SKM-1 (cell line): ENCODE data around the gene ATAD2B.
"Not testable (repeated sequence)": the region's sequence is repeated elsewhere in the genome, so short reads cannot be mapped to it uniquely, and the experiment has no call there.

Source experiments
- DNase-seq: peaks from one replicate; lab custom pipeline; 2025; ENCODE audit not compliant: unreplicated experiment; lab: John Stamatoyannopoulos, UW

ATAD2B gene

DNA sequence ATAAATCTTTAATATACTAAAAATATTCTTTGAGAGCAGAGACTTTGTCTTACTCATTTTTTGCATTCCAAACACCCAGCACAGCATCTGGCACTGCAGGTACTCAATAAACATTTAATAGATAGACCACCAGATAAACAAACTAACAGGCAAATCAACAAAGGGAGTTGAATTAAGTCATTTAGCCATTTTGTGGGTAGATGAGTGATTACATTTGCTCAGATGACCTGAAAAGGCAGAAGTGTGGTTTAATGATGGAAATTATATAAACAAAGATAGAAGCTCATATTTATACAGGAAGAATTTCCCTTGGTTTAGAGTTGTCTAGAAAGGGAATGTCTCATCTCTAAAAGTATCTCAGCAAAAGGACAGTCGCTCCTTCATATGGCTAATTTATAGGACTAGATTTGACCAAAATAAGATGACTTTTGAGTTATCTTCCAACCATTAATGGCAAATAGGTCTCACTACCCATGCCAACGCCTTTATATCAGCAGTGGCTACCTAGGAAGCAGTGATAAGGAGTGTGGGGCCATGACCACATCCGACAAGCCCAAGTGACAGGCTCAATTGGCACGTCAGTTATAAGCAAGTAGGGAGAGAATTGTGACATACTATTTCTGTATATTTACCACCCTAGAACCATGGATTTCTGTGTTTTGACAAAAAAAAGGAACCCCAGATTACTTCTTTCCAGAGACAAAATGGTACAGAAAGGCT lies 173.5 kb downstream of the ATAD2B start:
- DNase-seq, result no peak

DNA sequence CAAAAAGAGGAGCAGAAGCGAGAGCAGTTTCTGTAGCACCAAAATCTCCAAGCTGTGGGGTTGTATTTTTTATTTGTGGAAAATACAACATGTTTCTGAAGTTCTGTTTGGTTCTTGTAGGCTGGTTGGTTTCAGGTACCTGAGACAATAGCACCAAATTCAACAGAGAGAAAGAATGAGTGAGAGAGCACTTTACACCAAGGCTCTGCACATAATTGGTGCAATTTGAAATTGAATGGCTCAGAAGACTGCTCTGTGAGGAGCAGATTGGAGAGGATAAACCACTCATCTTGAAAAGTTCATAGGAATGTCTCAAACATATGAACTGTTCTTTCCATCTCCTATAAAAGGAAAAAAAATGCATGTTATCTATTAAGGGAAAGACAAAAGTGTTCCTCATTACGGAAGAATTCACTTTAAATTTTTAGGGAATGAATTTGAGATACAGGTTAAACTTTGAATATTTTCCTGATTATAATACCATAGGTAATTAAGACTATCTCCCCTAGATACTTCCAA lies 175.1 kb downstream of the ATAD2B start:
- no peak for DNase-seq

DNA sequence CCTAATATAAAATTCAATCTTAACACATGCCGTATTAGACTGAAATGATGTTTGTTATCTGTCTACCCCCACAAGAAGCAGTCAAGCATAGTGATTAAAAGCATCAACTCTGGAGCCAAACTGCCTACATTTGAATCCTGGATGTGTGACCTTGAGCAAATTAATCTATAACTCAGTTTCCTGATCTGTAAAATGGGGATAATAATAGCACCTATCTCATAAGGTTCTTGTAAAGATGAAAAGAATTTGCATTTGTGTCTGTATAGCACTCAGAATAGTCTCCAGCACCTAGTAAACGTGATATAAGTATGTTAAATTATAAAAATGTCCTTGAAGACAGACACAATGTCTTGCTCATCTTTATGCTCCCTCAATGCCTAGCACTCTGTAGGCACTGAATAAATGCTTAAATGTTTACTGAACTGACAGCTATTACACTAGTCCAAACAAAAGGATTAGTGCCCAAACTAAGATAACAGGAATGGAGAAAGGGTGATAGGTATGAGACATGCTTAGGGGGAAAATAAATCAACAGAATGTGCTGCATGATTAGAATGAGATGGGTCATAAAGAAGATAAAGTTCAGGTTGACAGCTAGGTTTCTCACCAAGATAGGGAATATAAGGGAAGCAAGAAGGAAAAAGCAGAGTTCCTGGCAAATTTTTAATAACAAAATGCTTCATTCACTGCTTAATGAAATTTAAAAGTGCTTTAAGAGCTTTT lies 180.6 kb downstream of the ATAD2B start:
- DNase-seq, result no peak

DNA sequence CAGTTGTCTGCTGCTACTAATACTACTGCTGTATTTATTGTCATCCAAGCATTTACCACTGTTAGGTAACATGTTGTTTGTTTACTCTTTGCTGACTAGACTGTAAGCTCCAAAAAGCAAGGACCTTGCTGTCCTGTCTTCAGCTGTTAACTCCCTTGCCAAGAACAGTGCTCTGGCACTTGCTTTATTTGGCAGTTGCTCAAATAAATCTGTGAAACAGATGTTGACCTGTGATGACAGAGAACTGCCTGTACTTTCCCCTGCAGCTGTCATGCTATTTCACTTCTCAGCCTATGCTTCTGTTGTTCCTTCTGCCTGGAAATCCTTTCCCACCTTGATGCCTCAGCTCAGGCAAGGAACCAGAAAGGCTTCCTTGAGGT lies 181.2 kb downstream of the ATAD2B start:
- DNase-seq, result no peak

DNA sequence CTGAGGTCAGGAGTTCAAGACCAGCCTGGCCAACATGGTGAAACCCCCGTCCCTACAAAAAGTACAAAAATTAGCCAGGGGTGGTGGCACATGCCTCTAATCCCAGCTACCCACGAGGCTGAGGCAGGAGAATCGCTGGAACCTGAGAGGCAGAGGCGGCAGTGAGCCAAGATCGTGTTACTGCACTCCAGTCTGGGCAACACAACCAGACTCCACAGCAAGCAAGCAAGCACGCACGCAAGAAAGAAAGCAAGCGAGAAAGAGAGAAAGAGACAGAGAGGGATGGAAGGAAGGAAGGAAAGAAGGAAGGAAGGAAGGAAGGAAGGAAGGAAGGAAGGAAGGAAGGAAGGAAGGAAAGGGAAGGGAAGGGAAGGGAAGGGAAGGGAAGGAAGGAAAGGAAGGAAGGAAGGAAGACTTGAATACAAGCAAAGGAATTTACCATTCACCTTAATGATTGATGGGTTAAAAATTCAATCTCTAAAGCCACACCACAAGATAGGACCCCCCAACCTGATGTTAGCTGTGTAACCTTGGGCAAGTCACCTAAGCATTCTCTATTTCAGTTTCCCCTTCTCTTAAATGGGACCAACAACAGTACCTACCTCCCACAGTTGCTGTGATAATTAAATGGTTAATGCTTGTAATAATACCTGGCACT lies 181.7 kb downstream of the ATAD2B start:
- DNase-seq, result no peak

DNA sequence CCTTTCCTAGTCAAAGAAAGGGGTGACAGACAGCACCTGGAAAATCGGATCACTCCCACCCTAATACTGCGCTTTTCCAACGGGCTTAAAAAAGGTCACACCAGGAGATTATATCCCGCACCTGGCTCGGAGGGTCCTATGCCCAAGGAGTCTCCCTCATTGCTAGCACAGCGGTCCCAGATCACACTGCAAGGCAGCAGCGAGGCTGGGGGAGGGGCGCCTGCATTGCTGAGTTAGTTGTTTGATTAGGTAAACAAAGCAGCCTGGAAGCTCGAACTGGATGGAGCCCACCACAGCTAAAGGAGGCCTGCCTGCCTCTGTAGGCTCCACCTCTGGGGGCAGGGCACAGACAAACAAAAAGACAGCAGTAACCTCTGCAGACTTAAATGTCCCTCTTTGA lies 190.1 kb downstream of the ATAD2B start:
- DNase-seq, result not testable (repeated sequence)

DNA sequence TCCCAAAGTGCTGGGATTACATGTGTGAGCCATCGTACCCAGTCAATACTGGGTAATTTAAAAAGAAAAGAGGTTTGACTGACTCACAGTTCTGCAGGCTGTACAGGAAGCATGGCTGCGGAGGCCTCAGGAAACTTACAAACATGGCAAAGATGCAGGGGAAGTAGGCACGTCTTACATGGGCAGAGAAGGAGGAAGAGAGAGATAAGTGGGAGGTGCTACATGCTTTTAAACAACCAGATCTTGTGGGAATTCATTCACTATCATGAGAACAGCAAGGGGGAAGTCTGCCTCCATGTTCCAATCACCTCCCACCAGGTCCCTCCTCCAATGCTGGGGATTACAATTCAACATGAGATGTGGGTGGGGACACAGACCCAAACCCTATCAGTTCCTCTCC lies 192.5 kb downstream of the ATAD2B start:
- DNase-seq, result no peak

DNA sequence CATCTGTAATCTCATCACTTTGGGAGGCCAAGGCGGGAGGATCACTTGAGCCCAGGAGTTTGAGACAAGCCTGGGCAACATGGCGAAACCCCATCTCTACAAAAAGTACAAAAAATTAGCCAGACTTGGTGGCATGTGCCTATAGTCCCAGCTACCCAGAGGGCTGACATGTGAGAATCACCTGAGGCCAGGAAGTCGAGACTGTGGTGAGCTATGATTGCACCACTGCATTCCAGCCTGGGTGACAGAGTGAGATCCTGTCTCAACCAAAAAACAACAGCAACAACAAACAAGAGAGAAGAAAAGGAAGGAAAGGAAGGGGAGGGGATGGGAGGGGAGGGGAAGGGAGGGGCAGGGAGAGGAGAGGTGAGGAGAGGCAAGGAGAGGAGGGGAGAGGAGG lies 203.9 kb downstream of the ATAD2B start:
- not testable (repeated sequence) for DNase-seq

DNA sequence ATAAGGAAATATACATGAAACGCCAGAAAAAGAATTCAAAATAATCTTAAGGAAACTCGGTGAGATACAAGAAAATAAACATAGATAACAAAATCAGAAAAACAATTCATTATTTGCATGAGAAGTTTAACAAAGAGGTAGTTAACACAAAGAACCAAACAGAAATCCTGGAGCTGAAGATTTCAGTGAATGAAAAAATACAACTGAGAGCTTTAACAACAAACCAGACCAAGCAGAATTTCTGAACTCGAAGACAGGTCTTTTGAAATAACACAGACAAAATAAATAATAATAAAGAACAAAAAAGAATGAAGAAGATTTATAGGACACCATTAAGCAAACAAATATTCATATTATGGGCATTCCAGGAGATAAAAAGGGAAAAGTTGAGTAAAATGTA lies 204.7 kb downstream of the ATAD2B start:
- no peak for DNase-seq

DNA sequence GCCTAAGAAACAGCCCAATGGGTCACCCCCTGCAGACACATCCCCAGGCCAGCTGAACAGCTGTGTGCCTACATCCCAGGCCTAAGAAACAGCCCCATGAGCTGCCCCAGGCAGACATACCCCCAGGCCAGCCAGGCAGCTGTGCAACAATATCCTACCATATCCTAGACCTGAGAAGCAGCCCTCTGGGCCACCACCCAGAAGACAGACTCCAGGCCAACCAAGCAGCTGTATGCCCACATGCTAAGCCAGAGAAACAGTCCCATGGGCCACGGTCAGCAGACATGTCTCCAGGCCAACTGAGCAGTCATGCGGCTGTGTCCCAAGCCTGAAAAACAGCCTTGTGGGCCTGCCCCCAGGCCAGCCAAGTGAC lies 205.5 kb downstream of the ATAD2B start:
- no peak for DNase-seq

DNA sequence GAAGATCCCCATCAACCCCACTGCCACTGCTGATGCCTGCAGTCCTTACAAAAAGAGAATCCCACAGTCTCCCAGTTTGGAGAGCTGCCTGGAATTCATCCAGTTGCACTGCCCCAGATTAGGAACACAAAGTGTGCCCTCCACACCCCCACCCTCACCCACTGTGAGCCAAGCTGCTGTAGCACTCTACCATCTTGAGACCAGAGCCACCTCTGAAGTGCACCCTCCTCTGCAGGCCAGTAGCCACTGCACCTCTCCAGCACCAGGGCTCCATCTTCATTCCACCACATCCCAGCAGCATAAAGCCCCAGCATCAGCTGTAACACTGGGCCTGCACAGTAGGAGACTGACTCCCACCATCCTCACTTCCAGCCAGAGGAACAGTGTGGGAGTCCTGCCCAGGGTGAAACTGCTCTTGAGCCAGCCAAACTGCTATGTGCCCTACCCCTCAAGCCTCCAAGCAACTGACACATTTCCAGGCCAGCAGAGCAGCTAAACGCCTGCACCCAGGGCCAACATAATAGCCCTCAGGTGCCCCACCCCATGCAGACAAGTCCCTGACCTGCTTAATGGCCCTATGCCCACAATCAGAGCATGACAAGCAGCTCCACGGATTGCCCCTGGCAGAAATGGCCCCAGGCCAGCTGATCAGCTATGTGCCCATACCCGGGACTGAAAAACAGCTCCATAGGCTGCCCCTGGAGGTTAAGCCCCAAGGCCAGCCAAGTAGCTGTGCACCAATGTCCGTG lies 206.0 kb downstream of the ATAD2B start:
- DNase-seq, result no peak

DNA sequence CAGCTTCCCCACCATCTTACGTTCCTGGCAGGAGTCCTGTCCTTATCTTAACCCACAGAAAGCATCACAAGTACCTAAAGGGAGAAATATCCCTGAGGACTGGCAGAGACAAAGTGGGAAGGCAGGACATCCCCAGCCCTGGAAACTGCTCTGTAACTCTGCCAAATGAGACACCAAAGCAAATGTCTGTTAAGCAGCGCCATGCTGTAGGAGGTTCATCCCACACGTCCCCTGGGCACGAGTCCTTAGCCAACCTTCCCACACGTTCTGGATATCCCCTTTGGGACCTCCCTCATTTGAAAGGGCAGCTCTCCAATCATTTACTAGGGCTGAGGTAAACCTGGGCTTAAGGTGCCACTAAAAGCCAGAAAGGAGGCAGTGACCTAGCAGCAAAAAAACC lies 207.2 kb downstream of the ATAD2B start:
- DNase-seq, result no peak

DNA sequence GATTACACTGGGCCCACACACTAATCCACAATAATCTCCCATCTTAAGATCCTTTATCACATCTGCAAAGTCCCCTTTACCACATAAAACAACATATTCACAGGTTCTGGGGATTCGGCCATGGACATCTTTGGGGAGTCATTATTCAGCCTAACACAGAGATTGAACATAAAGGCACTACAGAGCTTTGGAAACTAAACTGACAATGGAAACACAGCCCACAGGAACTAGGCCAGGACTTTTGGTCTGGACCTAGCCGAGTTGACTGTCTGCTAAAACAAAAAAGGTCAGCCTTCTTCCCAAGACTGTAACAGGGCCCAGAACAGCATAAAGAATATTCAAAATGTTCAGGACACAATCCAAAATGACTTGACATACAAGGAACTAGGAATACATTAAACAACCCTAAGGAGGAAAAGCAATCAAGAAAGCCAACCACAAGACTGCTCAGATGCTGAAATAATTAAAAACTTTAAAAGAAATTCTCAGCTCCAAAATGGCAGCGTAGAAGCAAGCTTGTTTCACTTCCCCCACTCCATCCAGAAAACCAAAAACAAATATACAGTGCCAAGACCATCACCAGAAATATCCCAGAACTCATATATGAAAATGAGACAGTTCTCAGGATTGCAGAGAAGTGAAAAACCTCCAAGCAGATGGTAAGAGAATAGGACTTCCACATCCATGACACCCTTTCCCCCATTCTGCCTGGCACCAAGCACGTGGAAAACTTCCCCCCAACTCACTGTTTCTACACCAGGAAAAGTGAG lies 207.8 kb downstream of the ATAD2B start:
- DNase-seq, result no peak

DNA sequence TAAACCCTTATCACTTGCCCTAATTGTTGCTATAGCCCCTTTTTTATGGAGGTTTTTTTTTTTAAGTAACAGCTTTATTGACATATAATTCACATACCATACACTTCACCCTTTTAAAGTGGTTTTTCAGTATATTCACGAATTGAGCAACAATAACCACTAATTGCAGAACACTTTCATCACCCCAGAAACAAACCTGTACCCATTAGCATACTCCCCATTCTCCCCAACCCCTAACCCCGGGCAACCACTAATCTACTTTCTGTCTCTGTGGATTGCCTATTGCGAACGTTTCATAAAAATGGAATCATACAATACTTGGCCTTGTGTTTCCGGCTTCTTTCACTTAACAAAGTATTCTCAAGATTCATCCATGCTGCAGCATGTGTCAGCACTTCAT lies 213.6 kb downstream of the ATAD2B start:
- DNase-seq, result peak; percentile 46

DNA sequence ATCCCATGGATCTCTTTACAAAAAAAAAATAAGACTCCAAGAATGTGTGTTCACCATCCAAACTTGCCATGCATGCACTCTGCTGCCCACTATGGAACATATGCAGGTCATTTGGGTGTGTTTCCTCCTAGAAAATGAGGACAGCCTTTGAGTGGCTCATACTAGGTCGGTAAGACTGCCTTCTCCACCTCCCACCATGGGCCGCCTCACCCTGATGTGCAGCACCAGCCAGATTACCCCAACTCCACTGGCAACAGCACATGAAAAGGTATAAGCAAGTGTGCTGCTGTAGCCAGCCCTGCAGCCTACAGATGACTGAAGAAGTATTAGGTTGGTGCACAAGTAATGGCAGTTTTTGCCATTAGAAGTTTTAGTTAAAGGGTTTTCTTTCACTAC lies 214.2 kb downstream of the ATAD2B start:
- DNase-seq, result no peak

DNA sequence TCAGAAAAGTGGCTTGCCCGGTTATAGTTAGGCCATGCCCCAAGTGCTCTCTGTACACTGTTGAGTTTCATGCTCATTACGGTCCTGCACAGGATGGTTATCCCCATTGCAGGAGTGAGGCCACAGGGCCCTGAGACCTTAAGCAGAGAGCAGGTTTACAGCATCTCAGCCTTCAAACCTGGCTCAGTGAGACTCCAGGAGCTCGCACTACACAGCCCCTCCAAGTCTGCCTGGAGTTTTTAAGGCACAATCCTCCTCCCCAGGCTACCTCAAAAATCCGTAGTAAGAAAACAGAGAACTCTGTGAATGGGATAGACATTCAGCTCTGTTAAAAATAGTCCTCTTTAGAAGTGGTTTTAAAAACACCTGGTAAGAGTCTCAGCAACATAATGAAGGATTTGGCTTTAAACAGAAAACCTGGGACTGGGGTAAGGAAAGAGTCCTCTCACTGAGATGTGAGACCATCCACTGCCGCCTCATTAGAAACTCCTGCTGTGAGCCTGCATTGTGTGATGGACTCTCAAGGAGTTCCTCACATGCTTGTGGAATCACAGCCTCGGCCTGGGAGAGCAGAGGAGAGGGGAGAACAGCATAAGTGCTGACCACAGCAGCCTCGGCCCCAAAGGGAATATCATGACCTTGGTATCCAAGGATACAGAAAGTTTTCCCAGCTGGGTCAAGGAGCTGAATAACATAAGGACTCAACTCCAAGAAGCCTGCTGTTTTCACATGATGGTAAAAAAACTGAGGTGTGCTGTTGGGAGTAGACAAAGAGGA lies 214.8 kb downstream of the ATAD2B start:
- DNase-seq, result no peak

DNA sequence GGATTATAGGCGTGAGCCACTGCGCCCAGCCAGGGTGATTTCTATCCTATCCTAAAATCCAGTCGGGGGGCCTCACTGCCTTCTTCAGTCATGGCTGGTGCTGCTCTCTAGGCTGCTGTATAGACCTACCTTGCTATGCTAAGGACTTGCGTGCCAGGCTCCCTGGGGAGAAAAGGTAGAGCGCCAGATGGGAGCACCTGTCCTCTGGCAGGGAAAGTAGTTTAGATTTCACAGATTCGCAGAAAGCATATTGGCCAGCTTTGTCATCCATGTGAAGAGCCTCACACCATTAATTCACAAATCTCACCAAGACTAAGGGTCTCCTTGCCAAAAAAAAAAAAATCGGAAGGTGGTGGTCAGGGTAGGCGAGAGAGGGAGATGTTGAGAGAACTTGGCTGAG lies 217.6 kb downstream of the ATAD2B start:
- no peak for DNase-seq

DNA sequence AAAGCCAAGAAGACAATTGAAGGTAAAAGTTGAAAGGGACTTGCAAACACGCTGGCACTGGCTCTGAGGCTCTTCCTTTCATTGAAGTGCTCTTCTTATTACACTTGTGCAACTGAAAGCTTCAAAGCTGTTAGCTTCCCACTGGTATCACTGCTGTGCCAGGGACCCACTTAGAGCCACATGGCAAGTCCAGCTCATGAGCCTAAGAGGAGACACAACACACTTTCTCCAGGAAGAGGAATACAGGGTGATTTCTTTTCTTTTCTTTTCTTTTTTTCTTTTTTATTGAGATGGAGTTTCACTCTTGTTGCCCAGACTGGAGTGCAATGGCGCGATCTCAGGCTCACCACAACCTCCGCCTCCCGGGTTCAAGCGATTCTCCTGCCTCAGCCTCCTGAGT lies 218.2 kb downstream of the ATAD2B start:
- DNase-seq, result no peak

DNA sequence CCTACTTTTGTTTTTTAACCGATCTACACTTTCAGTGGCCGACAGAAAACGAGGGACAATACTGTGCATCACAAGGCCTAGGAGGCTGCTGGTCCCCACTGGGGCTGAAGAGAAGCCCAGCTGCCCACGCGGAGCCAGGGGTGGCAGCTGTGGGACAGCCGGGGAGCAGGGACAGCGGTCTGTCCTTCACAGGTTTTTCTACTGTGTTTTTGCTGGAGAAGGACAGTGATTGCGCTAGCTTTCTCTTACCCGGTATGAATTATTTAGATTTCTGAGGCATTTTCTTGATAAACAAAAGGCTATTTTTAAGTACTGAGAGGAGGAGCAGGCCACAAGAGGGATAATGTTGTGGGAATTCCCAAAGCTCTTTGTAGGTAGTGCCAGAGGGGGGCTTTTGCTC lies 219.8 kb downstream of the ATAD2B start:
- no peak for DNase-seq

DNA sequence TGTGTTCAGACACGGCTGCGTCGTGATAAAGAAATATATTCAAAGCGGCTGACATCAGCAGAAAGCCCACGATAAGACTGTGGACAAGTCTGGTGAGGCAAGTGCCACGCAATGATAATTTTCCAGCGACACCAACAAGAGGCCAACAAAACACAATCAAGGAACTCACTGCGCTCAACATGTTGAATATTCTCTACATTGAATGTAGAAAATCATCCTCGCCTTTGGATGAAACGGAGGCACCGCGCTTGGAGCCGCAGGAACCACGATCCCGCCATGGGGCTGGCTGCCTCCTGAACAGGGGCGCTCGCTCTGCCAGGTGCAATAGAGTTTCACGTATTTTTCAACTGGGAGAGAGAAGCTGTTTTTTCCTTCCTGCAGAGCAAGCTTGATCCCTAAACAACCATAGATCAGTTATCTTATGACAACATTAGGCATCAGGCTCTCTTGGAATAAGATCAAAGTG lies 220.3 kb downstream of the ATAD2B start:
- no peak for DNase-seq
